Measurements from ENCODE around the gene FAM171A1. TPM values are rescaled to one million over a fixed set of nuclear protein-coding genes. Genes with fewer than 3 reads are reported as not detected.

The FAM171A1 gene
- total and polyA plus RNA-seq, 2 of the 13 experiments (the other 11 are each of a cell fraction or from before 2014, with no cell fraction given) = 21.5 to 34.7 TPM

DNA sequence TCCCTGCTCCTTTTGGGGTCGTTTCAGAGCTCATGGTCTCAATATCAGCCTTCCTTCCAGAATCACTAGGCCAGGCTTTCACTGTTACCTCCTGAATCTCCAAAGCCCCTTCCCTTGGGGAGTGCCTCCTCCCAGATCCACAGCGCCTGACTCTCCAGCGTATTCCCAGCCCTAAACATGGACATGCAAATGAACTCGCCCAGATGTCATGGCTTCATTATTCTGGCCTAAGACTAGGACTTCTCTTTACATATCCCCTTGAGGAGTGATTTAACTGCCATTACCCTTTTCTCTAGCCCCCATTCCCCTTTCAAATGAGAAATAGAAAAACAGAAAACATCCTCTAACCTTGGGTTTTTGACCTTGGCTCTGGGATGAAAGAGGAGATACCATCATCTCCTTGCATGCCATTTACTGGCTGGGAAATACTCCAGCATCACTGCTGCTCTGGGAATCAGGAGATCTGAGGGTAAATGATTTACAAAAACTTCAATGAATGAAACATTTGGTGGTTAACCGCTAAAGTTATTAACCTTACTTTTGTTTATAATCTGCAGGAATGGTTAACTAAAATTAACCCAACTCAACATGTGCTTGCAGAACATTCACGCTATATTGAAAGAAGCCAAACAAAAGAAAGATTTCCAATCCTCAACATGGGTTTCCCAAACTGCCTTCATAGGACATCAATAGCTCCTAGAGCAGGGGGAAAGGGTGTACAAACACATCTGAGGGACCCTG, 37.0 kb downstream of the FAM171A1 start (continued):
- TF ChIP-seq, protein P1, sequence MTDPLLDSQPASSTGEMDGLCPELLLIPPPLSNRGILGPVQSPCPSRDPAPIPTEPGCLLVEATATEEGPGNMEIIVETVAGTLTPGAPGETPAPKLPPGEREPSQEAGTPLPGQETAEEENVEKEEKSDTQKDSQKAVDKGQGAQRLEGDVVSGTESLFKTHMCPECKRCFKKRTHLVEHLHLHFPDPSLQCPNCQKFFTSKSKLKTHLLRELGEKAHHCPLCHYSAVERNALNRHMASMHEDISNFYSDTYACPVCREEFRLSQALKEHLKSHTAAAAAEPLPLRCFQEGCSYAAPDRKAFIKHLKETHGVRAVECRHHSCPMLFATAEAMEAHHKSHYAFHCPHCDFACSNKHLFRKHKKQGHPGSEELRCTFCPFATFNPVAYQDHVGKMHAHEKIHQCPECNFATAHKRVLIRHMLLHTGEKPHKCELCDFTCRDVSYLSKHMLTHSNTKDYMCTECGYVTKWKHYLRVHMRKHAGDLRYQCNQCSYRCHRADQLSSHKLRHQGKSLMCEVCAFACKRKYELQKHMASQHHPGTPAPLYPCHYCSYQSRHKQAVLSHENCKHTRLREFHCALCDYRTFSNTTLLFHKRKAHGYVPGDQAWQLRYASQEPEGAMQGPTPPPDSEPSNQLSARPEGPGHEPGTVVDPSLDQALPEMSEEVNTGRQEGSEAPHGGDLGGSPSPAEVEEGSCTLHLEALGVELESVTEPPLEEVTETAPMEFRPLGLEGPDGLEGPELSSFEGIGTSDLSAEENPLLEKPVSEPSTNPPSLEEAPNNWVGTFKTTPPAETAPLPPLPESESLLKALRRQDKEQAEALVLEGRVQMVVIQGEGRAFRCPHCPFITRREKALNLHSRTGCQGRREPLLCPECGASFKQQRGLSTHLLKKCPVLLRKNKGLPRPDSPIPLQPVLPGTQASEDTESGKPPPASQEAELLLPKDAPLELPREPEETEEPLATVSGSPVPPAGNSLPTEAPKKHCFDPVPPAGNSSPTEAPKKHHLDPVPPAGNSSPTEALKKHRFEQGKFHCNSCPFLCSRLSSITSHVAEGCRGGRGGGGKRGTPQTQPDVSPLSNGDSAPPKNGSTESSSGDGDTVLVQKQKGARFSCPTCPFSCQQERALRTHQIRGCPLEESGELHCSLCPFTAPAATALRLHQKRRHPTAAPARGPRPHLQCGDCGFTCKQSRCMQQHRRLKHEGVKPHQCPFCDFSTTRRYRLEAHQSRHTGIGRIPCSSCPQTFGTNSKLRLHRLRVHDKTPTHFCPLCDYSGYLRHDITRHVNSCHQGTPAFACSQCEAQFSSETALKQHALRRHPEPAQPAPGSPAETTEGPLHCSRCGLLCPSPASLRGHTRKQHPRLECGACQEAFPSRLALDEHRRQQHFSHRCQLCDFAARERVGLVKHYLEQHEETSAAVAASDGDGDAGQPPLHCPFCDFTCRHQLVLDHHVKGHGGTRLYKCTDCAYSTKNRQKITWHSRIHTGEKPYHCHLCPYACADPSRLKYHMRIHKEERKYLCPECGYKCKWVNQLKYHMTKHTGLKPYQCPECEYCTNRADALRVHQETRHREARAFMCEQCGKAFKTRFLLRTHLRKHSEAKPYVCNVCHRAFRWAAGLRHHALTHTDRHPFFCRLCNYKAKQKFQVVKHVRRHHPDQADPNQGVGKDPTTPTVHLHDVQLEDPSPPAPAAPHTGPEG (CRISPR knock-in tag; IDR thresholded peaks at IDR 0.05) = no peak
- TF ChIP-seq, protein P2, sequence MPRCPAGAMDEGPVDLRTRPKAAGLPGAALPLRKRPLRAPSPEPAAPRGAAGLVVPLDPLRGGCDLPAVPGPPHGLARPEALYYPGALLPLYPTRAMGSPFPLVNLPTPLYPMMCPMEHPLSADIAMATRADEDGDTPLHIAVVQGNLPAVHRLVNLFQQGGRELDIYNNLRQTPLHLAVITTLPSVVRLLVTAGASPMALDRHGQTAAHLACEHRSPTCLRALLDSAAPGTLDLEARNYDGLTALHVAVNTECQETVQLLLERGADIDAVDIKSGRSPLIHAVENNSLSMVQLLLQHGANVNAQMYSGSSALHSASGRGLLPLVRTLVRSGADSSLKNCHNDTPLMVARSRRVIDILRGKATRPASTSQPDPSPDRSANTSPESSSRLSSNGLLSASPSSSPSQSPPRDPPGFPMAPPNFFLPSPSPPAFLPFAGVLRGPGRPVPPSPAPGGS (CRISPR knock-in tag; IDR thresholded peaks at IDR 0.05) = no peak
- TF ChIP-seq, protein P3, sequence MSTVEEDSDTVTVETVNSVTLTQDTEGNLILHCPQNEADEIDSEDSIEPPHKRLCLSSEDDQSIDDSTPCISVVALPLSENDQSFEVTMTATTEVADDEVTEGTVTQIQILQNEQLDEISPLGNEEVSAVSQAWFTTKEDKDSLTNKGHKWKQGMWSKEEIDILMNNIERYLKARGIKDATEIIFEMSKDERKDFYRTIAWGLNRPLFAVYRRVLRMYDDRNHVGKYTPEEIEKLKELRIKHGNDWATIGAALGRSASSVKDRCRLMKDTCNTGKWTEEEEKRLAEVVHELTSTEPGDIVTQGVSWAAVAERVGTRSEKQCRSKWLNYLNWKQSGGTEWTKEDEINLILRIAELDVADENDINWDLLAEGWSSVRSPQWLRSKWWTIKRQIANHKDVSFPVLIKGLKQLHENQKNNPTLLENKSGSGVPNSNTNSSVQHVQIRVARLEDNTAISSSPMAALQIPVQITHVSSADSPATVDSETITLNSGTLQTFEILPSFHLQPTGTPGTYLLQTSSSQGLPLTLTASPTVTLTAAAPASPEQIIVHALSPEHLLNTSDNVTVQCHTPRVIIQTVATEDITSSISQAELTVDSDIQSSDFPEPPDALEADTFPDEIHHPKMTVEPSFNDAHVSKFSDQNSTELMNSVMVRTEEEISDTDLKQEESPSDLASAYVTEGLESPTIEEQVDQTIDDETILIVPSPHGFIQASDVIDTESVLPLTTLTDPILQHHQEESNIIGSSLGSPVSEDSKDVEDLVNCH (CRISPR knock-in tag; IDR thresholded peaks at IDR 0.05) = no peak
- TF ChIP-seq THYN1 (CRISPR knock-in tag; IDR thresholded peaks at IDR 0.05; ENCODE audit: borderline replicate concordance, low read depth) (no peak), TGIF2 (CRISPR knock-in tag; IDR thresholded peaks at IDR 0.05) (peak; percentile 55; the same call in 1 of the 2 replicates), AGO2 (optimal IDR thresholded peaks at IDR 0.05; ENCODE audit: low read depth, low read length) (no peak), YEATS2 (CRISPR knock-in tag; IDR thresholded peaks at IDR 0.05; ENCODE audit: borderline replicate concordance) (peak; percentile 16; the same call in 1 of the 2 replicates), SP4 (CRISPR knock-in tag; IDR thresholded peaks at IDR 0.05) (0 out of 2 replicates have a peak, but pooled peaks have one; percentile 10)
- TF ChIP-seq, protein P4, sequence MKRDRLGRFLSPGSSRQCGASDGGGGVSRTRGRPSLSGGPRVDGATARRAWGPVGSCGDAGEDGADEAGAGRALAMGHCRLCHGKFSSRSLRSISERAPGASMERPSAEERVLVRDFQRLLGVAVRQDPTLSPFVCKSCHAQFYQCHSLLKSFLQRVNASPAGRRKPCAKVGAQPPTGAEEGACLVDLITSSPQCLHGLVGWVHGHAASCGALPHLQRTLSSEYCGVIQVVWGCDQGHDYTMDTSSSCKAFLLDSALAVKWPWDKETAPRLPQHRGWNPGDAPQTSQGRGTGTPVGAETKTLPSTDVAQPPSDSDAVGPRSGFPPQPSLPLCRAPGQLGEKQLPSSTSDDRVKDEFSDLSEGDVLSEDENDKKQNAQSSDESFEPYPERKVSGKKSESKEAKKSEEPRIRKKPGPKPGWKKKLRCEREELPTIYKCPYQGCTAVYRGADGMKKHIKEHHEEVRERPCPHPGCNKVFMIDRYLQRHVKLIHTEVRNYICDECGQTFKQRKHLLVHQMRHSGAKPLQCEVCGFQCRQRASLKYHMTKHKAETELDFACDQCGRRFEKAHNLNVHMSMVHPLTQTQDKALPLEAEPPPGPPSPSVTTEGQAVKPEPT (CRISPR knock-in tag; IDR thresholded peaks at IDR 0.05; ENCODE audit: low read depth) = no peak
- TF ChIP-seq, protein P5, sequence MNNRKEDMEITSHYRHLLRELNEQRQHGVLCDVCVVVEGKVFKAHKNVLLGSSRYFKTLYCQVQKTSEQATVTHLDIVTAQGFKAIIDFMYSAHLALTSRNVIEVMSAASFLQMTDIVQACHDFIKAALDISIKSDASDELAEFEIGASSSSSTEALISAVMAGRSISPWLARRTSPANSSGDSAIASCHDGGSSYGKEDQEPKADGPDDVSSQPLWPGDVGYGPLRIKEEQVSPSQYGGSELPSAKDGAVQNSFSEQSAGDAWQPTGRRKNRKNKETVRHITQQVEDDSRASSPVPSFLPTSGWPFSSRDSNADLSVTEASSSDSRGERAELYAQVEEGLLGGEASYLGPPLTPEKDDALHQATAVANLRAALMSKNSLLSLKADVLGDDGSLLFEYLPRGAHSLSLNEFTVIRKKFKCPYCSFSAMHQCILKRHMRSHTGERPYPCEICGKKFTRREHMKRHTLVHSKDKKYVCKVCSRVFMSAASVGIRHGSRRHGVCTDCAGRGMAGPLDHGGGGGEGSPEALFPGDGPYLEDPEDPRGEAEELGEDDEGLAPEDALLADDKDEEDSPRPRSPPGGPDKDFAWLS (CRISPR knock-in tag; IDR thresholded peaks at IDR 0.05; ENCODE audit: borderline replicate concordance) = no peak
- TF ChIP-seq, protein P6, sequence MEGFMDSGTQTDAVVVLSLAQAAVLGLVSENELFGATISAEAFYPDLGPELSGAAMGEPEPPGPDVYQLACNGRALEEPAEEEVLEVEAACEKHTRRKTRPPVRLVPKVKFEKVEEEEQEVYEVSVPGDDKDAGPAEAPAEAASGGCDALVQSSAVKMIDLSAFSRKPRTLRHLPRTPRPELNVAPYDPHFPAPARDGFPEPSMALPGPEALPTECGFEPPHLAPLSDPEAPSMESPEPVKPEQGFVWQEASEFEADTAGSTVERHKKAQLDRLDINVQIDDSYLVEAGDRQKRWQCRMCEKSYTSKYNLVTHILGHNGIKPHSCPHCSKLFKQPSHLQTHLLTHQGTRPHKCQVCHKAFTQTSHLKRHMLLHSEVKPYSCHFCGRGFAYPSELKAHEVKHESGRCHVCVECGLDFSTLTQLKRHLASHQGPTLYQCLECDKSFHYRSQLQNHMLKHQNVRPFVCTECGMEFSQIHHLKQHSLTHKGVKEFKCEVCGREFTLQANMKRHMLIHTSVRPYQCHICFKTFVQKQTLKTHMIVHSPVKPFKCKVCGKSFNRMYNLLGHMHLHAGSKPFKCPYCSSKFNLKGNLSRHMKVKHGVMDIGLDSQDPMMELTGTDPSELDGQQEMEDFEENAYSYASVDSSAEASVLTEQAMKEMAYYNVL (CRISPR knock-in tag; IDR thresholded peaks at IDR 0.05; ENCODE audit: borderline replicate concordance) = no peak
